Measurements from ENCODE around the gene PLBD1.

Gene PLBD1

GRCh38 chr12:14567351-14568162, at the start of gene PLBD1:
TSS of gene PLBD1 (minus strand) at chr12:14567883. CDS start at chr12:14567696, 187 bp downstream.
- peak in 1 of 3 donors; percentile 3 for DNase-seq (ENCODE audit: low read depth in 2 of 3, low spot score in 1 of 3)

- DNase-seq (ENCODE audit: low read depth in 2 of 3, low spot score in 1 of 3) = no peak
These were observed 47.0 kb upstream of the PLBD1 start for GRCh38 chr12:14614704-14615121.

GRCh38 chr12:14613718-14614117, 46.0 kb upstream of the PLBD1 start:
- no peak for DNase-seq (ENCODE audit: low read depth in 2 of 3, low spot score in 1 of 3)

- DNase-seq (ENCODE audit: low read depth in 2 of 3, low spot score in 1 of 3) = no peak
These were observed 45.3 kb upstream of the PLBD1 start for GRCh38 chr12:14612898-14613445.

GRCh38 chr12:14612250-14612649, 44.6 kb upstream of the PLBD1 start:
- DNase-seq (ENCODE audit: low read depth in 2 of 3, low spot score in 1 of 3) = no peak

GRCh38 chr12:14611640-14612203, 44.0 kb upstream of the PLBD1 start:
- DNase-seq (ENCODE audit: low read depth in 2 of 3, low spot score in 1 of 3) = no peak

- DNase-seq (ENCODE audit: low read depth in 2 of 3, low spot score in 1 of 3) = no peak
These were observed 39.9 kb upstream of the PLBD1 start for GRCh38 chr12:14607568-14607967.

- no peak for DNase-seq (ENCODE audit: low read depth in 2 of 3, low spot score in 1 of 3)
These were observed 37.8 kb upstream of the PLBD1 start for GRCh38 chr12:14605401-14605989.

GRCh38 chr12:14601692-14602478, 34.2 kb upstream of the PLBD1 start:
- DNase-seq (ENCODE audit: low read depth in 2 of 3, low spot score in 1 of 3) = no peak

GRCh38 chr12:14597480-14597879, 29.8 kb upstream of the PLBD1 start:
- DNase-seq (ENCODE audit: low read depth in 2 of 3, low spot score in 1 of 3) = no peak

- DNase-seq (ENCODE audit: low read depth in 2 of 3, low spot score in 1 of 3) = no peak
These were observed 24.0 kb upstream of the PLBD1 start for GRCh38 chr12:14591719-14592118.

- DNase-seq (ENCODE audit: low read depth in 2 of 3, low spot score in 1 of 3) = no peak
These were observed 21.7 kb upstream of the PLBD1 start for GRCh38 chr12:14589169-14590004.

GRCh38 chr12:14588571-14588970, 20.9 kb upstream of the PLBD1 start:
- DNase-seq (ENCODE audit: low read depth in 2 of 3, low spot score in 1 of 3) = no peak

- no peak for DNase-seq (ENCODE audit: low read depth in 2 of 3, low spot score in 1 of 3)
These were observed 11.0 kb upstream of the PLBD1 start for GRCh38 chr12:14578646-14579045.

- no peak for DNase-seq (ENCODE audit: low read depth in 2 of 3, low spot score in 1 of 3)
These were observed 9.7 kb upstream of the PLBD1 start for GRCh38 chr12:14577344-14577743.

GRCh38 chr12:14576896-14577295, 9.2 kb upstream of the PLBD1 start:
- no peak for DNase-seq (ENCODE audit: low read depth in 2 of 3, low spot score in 1 of 3)

GRCh38 chr12:14575585-14575984, 7.9 kb upstream of the PLBD1 start:
- no peak for DNase-seq (ENCODE audit: low read depth in 2 of 3, low spot score in 1 of 3)

- no peak for DNase-seq (ENCODE audit: low read depth in 2 of 3, low spot score in 1 of 3)
These were observed 5.4 kb upstream of the PLBD1 start for GRCh38 chr12:14573118-14573517.

- DNase-seq (ENCODE audit: low read depth in 2 of 3, low spot score in 1 of 3) = no peak
These were observed 4.7 kb upstream of the PLBD1 start for GRCh38 chr12:14572401-14572800.

GRCh38 chr12:14571779-14572178, 4.1 kb upstream of the PLBD1 start:
- no peak for DNase-seq (ENCODE audit: low read depth in 2 of 3, low spot score in 1 of 3)
